Skin epidermis (tissue), 12 donors: ENCODE results near the gene LONP1.
"Not testable (repeated sequence)": the region's sequence is repeated elsewhere in the genome, so short reads cannot be mapped to it uniquely, and the experiment has no call there.

ENCODE experiments used
- H3K27ac ChIP-seq, 21 experiments: fragments of 200-600 bp; sonication (generic) in 11 of 21; one replicate each; pipeline ENCODE4 v1.5.0; 2020; ENCODE audit warnings: mild to moderate bottlenecking in 3 of 21, inconsistent platforms in 2 of 21, moderate library complexity in 2 of 21
- H3K4me3 ChIP-seq, 7 experiments: fragments of 200-600 bp; sonication (generic) in 2 of 7; one replicate each; pipeline ENCODE4 v1.5.0; 2020; ENCODE audit warnings: inconsistent platforms in 2 of 7, mild to moderate bottlenecking in 2 of 7, moderate library complexity in 1 of 7

The LONP1 gene

GRCh38 chr19:5717215-5717935 lies 2.6 kb downstream of the LONP1 start:
- peak overlapping the region in 1 of 21 experiments; percentile 2 for H3K27ac ChIP-seq
- no peak overlapping the region for H3K4me3 ChIP-seq

DNA sequence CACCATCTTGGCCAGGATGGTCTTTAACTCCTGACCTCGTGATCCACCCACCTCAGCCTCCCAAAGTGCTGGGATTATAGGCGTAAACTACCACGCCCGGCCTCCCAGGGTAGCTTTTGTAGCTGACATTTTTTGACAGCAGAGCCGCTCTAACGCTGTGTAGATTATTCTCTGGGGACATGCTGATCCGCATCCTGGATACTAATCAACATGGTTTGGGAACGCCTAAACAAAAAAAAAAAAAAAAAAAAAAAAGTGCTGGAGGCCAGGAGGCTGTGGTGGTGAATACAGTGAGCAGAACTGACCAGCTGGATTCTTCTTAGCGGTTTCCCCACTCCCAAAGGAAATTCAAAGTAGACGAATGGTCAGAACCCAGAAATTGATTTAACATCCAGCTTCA lies 5.1 kb downstream of the LONP1 start:
- Histone ChIP-seq H3K27ac (no peak overlapping the region), H3K4me3 (no peak overlapping the region)

- no peak overlapping the region for H3K27ac ChIP-seq
- no peak overlapping the region for H3K4me3 ChIP-seq
These were observed 6.7 kb downstream of the LONP1 start for GRCh38 chr19:5713228-5713627.

DNA sequence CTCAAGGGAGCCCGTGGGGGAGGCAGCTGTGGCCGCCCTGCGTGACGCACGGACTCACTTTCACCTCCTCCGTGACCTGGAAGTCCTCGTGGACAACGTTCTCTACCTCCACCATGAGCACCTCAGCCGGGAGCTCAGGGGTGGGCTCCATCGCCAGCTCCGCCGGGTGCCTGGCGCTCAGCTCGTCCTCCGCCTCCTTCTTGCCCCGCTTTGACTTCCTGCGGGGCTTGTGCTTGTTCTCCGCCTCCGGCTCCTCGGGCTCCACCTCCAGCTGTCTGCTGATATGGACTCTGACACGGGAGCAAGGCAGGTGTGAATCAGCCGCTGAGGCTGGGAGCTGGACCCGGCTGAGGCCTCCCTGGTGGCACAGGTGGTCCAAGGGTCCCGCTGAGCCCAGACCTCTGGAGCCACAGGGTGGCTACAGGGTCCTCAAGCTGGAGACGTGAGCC lies 8.2 kb downstream of the LONP1 start:
- Histone ChIP-seq H3K4me3 (no peak overlapping the region), H3K27ac (no peak overlapping the region)

DNA sequence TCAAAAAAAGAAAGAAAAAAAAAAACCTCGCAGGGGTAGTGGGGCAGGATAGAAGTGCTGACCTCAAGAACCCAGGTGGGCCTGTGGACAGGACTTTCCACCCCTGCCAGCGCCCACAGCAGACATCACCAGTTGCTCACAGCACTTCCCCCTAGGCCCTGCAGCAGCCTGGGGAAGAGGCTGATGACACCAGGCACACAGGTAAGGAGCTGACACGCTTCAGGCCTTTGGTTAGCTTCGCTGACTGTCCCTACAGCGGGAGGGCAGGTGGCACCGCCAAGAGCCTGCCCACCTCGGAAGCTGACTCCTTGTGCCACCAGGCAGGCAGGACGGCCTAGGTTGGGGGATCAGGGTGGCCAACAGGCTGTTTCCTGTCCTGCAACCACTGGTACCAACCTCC lies 8.9 kb downstream of the LONP1 start:
- Histone ChIP-seq H3K27ac (no peak overlapping the region), H3K4me3 (no peak overlapping the region)

GRCh38 chr19:5707576-5708575 lies 12.1 kb downstream of the LONP1 start:
- H3K4me3 ChIP-seq, result no peak overlapping the region
- no peak overlapping the region for H3K27ac ChIP-seq

DNA sequence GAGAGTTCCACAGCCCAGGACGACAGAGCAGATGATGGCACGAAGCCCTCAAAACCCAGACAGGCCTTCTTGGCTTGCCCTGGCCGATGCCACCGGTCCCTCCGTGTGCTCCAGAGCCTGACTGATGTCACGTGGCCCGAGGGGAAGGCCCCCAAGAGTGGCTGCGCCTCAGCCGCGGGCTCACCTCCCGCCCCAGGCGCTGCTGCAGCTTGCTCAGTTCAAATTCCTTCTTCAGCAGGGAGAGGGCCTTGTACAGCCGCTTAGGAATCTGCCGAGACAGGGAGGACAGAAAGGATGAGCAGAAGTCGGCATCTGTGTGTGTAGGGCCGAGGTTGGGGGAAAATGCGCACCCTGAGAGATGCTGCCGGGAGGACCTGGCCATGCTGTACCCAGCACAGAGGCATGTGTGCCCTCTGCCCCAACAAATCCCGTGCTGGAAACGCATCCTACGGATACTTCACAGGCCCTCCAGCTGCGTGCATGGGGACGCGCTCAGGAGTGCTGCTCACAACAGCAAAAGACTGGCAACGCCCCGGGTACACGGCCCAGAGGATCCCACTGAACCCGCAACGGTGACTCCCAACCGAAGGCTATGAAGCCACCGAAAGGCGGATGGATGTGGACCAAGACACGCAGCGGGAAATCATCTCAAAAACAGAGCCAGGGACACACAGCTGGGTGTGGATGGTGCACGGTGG lies 12.9 kb downstream of the LONP1 start:
- Histone ChIP-seq H3K4me3 (no peak overlapping the region), H3K27ac (no peak overlapping the region)

GRCh38 chr19:5705552-5705951 lies 14.4 kb downstream of the LONP1 start:
- no peak overlapping the region for H3K27ac ChIP-seq
- no peak overlapping the region for H3K4me3 ChIP-seq

GRCh38 chr19:5703819-5704818 lies 15.8 kb downstream of the LONP1 start:
- no peak overlapping the region for H3K4me3 ChIP-seq
- H3K27ac ChIP-seq, result no peak overlapping the region

GRCh38 chr19:5702053-5702410 lies 17.9 kb downstream of the LONP1 start:
- not testable (repeated sequence) for H3K27ac ChIP-seq, H3K4me3 ChIP-seq

DNA sequence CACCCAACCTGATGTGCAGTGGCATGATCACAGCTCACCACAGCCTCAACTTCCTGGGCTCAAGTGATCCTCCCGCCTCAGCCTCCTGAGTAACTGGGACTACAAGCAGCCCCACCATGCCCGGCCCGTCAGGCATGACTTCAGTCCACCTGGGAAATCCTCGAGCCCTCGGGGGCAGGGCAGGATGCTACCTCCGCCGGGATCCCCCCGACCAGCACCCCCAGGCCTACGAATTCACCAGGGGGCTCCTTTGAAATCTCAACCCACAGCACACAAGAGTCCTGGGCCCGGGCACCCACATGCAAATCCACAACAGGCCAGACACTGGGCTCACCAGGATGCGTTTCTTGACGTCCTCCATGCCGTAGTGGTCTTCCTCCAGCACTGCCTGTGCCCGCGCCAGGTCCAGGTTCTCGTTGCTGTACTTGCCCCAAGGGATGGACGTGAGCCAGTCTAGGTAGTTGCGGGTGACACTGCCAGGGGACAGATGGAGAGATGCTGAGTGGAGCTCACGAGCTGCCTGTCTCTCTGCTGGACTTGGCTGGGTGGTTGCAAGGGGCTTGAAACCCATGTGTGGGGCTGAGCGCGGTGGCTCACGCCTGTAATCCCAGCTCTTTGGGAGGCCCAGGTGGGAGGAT lies 19.4 kb downstream of the LONP1 start:
- Histone ChIP-seq H3K4me3 (no peak overlapping the region), H3K27ac (no peak overlapping the region)

GRCh38 chr19:5698635-5699422 lies 21.1 kb downstream of the LONP1 start:
- no peak overlapping the region for H3K27ac ChIP-seq
- no peak overlapping the region for H3K4me3 ChIP-seq

DNA sequence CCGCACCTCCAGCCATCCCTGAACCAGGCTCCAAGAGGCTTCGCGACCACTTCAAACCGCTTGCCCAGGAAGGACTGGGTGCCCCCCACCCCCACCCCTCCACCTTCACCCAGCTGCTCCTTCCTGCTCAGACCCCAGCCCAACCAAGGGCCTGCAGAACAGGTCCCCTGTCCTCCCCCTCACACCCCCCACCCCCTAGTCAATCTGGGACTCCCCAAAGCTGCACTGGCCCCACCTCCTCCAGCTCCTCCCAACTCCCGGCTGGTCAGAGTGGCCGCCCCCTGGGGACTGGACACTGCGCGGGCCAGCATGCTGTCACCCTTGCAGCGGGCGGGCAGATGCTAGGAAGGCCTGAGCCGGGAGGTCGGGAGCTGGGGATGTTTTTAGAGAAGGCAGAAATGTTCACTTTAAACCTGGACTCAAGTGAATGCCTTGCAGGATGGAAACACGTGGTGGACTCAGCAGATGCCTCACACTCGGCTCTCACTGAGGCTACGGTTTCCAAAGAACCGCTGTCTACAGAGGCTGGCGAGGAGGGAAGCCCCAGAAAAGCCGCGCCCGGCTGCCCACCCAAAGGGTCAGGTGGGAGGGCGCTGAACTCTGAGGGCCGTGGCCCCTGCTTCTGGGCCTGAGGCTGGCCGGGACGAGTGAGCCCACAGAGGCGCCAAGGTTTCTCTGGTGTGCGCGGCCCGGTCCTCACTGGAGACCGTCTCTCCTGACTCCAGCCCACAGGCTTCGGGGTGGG lies 21.9 kb downstream of the LONP1 start:
- no peak overlapping the region for H3K4me3 ChIP-seq
- H3K27ac ChIP-seq, result no peak overlapping the region

GRCh38 chr19:5697022-5697889 lies 22.7 kb downstream of the LONP1 start:
- Histone ChIP-seq H3K27ac (no peak overlapping the region), H3K4me3 (no peak overlapping the region)

- Histone ChIP-seq H3K27ac (no peak overlapping the region), H3K4me3 (no peak overlapping the region)
These were observed 23.5 kb downstream of the LONP1 start for GRCh38 chr19:5696196-5697021.
